Measurements from ENCODE around the gene CFAP54.

Gene CFAP54

DNA sequence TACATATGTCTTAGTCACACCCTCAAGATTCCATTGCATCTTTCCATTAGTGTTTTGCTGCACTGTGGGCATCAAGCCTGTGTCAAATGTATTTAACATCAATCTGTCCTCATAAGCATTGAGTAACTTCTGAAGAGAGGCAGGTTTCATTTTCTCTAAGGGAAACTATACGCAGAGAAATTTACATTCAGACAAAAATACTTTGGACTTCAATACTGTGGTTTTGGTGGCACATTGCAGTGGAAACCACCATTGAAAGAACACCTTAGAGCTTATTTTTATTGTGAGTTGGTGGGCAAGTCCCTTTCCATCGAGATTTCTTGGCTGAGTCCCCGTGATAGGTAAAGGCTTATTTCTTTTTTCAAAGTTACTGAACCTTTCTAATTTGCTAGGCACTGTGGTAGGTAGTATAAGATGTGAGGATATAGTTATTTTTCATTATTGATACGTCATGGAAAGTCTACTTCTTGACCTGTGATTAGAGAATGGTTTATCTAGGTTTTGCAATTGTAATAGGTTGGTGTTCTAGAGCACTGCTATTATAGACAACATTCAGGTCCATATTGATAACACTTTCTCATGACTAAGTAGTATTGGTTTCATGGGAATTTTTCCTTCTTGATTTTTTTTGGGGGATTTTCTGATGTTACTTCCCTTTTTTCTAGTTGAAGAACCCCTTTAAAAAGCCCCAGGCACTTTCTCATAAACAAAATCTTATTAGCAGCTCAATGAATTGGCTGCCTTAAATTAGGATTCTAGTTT lies 81.9 kb downstream of the CFAP54 start:
- Histone ChIP-seq H3K79me2 (ENCODE audit: control insufficient read depth, low read length) (no peaks in the 10 kb centered on the region), H4K20me1 (ENCODE audit: control insufficient read depth, insufficient read depth, low read depth, low read length) (no peaks in the 10 kb centered on the region), H3K4me1 (ENCODE audit: control insufficient read depth, low read length) (no peaks in the 10 kb centered on the region), H3K9me3 (ENCODE audit: control insufficient read depth, insufficient read depth, low read length) (no peaks in the 10 kb centered on the region), H3K36me3 (ENCODE audit: control insufficient read depth, low read length) (no peaks in the 10 kb centered on the region), H3K4me2 (ENCODE audit: low read length) (no peak overlapping the region), H3K9me2 (replicated peaks; ENCODE audit: control insufficient read depth, low read length) (no peaks in the 10 kb centered on the region), H3K27ac (ENCODE audit: low read depth, low read length) (no peak overlapping the region), H3K4me3 (ENCODE audit: low read length) (no peak overlapping the region), H3F3A (ENCODE audit: control insufficient read depth, insufficient read depth) (no peaks in the 10 kb centered on the region), H3K27me3 (ENCODE audit: control insufficient read depth, low read length) (no peaks in the 10 kb centered on the region; the same call in 1 of the 2 replicates)
- TF ChIP-seq EZH2phosphoT487 (IDR thresholded peaks at IDR 0.05; ENCODE audit: borderline replicate concordance, low read length), result no peak
- TF ChIP-seq, protein P1, sequence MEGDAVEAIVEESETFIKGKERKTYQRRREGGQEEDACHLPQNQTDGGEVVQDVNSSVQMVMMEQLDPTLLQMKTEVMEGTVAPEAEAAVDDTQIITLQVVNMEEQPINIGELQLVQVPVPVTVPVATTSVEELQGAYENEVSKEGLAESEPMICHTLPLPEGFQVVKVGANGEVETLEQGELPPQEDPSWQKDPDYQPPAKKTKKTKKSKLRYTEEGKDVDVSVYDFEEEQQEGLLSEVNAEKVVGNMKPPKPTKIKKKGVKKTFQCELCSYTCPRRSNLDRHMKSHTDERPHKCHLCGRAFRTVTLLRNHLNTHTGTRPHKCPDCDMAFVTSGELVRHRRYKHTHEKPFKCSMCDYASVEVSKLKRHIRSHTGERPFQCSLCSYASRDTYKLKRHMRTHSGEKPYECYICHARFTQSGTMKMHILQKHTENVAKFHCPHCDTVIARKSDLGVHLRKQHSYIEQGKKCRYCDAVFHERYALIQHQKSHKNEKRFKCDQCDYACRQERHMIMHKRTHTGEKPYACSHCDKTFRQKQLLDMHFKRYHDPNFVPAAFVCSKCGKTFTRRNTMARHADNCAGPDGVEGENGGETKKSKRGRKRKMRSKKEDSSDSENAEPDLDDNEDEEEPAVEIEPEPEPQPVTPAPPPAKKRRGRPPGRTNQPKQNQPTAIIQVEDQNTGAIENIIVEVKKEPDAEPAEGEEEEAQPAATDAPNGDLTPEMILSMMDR (IDR thresholded peaks at IDR 0.05; ENCODE audit: low read depth, low read length, poor library complexity, severe bottlenecking), result no peak

DNA sequence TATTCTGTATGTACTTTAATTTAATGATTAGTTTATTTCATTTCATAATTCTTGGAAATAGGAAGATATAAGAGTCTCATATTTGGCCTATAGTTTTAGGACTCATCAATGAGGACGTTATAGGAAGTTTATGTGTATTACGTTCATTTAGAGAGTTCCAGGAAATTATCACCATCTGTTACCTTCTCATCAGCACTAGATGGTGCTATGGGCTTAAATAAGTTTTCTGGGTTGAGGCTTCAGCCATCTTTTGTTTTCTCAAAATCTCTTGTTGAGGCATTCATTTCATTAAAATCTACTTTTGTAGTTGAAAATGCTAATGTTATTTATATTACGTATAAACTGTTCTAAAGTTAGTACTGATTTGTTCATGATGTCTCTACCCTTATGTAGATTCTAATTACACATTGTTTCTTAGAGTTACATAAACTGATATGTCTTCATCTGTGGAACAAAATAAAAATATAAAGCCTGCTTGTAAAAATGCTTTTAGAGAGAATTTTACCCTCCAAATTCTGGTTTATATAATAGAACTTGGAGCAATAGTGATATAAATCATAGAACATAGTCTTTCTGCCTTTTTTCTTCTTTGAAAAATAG lies 89.2 kb downstream of the CFAP54 start:
- H3K79me2 ChIP-seq (ENCODE audit: control insufficient read depth, low read length), result no peaks in the 10 kb centered on the region
- TF ChIP-seq, protein P1 (IDR thresholded peaks at IDR 0.05; ENCODE audit: low read depth, low read length, poor library complexity, severe bottlenecking), result peak; percentile 57
- no peak for TF ChIP-seq EZH2phosphoT487 (IDR thresholded peaks at IDR 0.05; ENCODE audit: borderline replicate concordance, low read length)
- H3K27ac ChIP-seq (ENCODE audit: low read depth, low read length), result no peak overlapping the region
- no peaks in the 10 kb centered on the region for H3K36me3 ChIP-seq (ENCODE audit: control insufficient read depth, low read length)
- H3K4me2 ChIP-seq (ENCODE audit: low read length), result no peak overlapping the region
- no peaks in the 10 kb centered on the region for H4K20me1 ChIP-seq (ENCODE audit: control insufficient read depth, insufficient read depth, low read depth, low read length)
- no peaks in the 10 kb centered on the region for H3K9me3 ChIP-seq (ENCODE audit: control insufficient read depth, insufficient read depth, low read length)
- H3K4me1 ChIP-seq (ENCODE audit: control insufficient read depth, low read length), result peaks cover 3% of the 10 kb centered on the region; the same call in 1 of the 2 replicates
- 0 out of 2 replicates have a peak, but pooled peaks cover 3% of the 10 kb centered on the region for H3K27me3 ChIP-seq (ENCODE audit: control insufficient read depth, low read length)
- H3K4me3 ChIP-seq (ENCODE audit: low read length), result no peak overlapping the region
- H3K9me2 ChIP-seq (replicated peaks; ENCODE audit: control insufficient read depth, low read length), result no peaks in the 10 kb centered on the region
- no peaks in the 10 kb centered on the region for H3F3A ChIP-seq (ENCODE audit: control insufficient read depth, insufficient read depth)

DNA sequence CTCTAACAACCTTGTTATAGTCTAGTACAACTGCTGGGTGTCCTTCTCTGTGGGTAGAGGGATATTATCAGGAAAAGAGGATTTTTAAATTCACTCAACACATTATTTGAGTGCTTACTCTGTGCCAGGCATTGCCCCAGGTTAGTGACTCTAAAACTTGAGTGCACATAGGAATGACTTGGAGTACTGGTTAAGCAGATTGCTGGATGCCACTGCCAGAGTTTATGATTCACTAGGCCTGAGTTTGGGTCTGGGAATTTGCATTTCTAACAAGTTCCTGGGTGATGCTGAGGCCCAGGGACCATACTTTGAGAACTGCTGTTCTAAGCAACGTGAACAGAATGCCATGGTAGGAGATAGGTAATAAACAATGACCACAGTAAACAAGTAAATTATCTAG lies 96.6 kb downstream of the CFAP54 start:
- Histone ChIP-seq H3K4me2 (ENCODE audit: low read length) (no peak overlapping the region), H3K36me3 (ENCODE audit: control insufficient read depth, low read length) (no peaks in the 10 kb centered on the region), H3K4me1 (ENCODE audit: control insufficient read depth, low read length) (no peaks in the 10 kb centered on the region), H3K27me3 (ENCODE audit: control insufficient read depth, low read length) (0 out of 2 replicates have a peak, but pooled peaks cover 4% of the 10 kb centered on the region), H3K27ac (ENCODE audit: low read depth, low read length) (no peak overlapping the region), H3K9me3 (ENCODE audit: control insufficient read depth, insufficient read depth, low read length) (no peaks in the 10 kb centered on the region), H3K79me2 (ENCODE audit: control insufficient read depth, low read length) (no peaks in the 10 kb centered on the region), H3K4me3 (ENCODE audit: low read length) (no peak overlapping the region), H3K9me2 (replicated peaks; ENCODE audit: control insufficient read depth, low read length) (no peaks in the 10 kb centered on the region), H3F3A (ENCODE audit: control insufficient read depth, insufficient read depth) (no peaks in the 10 kb centered on the region), H4K20me1 (ENCODE audit: control insufficient read depth, insufficient read depth, low read depth, low read length) (no peaks in the 10 kb centered on the region)
- TF ChIP-seq, protein P1 (IDR thresholded peaks at IDR 0.05; ENCODE audit: low read depth, low read length, poor library complexity, severe bottlenecking), result no peak
- no peak for TF ChIP-seq EZH2phosphoT487 (IDR thresholded peaks at IDR 0.05; ENCODE audit: borderline replicate concordance, low read length)
